Epithelial cell of esophagus (primary cell): Measurements from ENCODE around the gene DOCK8.

Experiments used
- DNase-seq: peaks from one replicate; pipeline ENCODE4 v3.0.0; 2010; ENCODE audit warnings: low read depth
- H3K4me3 ChIP-seq: 2 replicates; pipeline ENCODE4 v1.5.1; 2011; ENCODE audit warnings: mild to moderate bottlenecking, low read length, control low read depth
- CTCF ChIP-seq: IDR thresholded peaks from 2 replicates; pipeline ENCODE4 v1.5.1; 2011; ENCODE audit warnings: low read depth, mild to moderate bottlenecking, low read length, control low read depth, inconsistent platforms; ENCODE audit not compliant: insufficient read depth; ENCODE audit errors: missing control alignments

DOCK8 gene

GRCh38 chr9:303502-303901 lies 88.8 kb downstream of the DOCK8 start:
- no peak for DNase-seq
- H3K4me3 ChIP-seq: no peak overlapping the region
- TF ChIP-seq CTCF: no peak

GRCh38 chr9:304106-304505 lies 89.4 kb downstream of the DOCK8 start:
- no peak for DNase-seq

GRCh38 chr9:304519-305185 lies 90.0 kb downstream of the DOCK8 start:
- H3K4me3 ChIP-seq: no peak overlapping the region
- TF ChIP-seq CTCF: no peak
- DNase-seq: peak; percentile 84

More at GRCh38 chr9:304106-304505, 89.4 kb downstream of the DOCK8 start:
- H3K4me3 ChIP-seq: no peak overlapping the region
- TF ChIP-seq CTCF: no peak

GRCh38 chr9:306907-307306 lies 92.2 kb downstream of the DOCK8 start:
- peak; percentile 17 for DNase-seq
- H3K4me3 ChIP-seq: no peak overlapping the region
- TF ChIP-seq CTCF: no peak

- no peak for DNase-seq
- no peak overlapping the region for H3K4me3 ChIP-seq
- TF ChIP-seq CTCF: no peak
Measured at GRCh38 chr9:311841-312240, 97.2 kb downstream of the DOCK8 start.

GRCh38 chr9:312596-313320 lies 98.1 kb downstream of the DOCK8 start:
- TF ChIP-seq CTCF: no peak
- no peak for DNase-seq
- H3K4me3 ChIP-seq: no peak overlapping the region

- peak; percentile 19 for TF ChIP-seq CTCF
- peak; percentile 13 for DNase-seq
- no peak overlapping the region for H3K4me3 ChIP-seq
Measured at GRCh38 chr9:316382-316965, 101.8 kb downstream of the DOCK8 start.
